OCI-M2 (cell line): Measurements from ENCODE around the gene SUSD6.
"Not testable (repeated sequence)": the region's sequence is repeated elsewhere in the genome, so short reads cannot be mapped to it uniquely, and the experiment has no call there.

Source experiments
- DNase-seq: peaks from one replicate; lab custom pipeline; 2025; ENCODE audit not compliant: unreplicated experiment; lab: John Stamatoyannopoulos, UW

Gene SUSD6

DNA sequence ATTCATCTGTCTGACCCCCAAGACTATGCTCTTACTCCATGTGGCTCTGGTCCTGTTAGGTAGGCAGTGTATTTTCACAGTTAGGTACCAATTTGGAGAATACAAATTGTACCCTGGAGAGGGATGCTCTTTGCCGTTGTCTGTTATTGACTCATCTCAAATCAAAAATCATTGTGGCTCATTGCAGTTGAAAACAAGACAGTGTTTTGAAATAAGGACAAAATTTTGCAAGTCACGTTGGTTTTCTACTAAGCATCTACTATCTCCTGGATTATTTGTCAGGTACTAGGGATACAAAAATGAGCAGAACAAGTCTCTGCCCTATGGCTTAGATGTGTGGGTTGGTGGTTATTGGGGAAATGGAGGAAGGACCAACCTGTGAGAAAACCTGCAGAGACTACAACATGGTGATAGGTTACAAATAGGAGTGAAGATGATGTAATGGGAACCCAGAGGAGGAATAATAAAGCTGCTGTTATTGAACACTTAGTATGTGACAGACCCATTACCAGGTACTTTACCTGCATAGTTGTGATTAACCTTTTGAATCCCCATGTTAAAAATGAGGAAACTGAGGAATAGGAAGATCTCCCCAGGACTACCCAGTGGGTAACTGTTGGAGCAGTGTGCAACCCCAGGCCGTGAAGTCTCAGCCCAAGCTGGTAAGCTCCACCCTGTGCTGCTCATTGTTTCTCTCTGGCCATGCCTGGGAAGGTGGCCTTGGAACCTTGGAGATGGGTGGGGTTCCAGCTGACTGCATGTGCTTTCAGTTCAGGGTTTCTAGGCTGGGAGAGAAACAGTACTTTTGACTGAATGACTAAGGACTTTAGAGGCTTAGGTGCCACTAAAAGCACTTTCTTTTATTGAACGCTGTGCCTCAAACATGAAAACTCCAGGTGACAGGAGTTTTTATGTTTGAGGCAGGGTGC, 82.7 kb downstream of the SUSD6 start:
- DNase-seq: no peak

DNA sequence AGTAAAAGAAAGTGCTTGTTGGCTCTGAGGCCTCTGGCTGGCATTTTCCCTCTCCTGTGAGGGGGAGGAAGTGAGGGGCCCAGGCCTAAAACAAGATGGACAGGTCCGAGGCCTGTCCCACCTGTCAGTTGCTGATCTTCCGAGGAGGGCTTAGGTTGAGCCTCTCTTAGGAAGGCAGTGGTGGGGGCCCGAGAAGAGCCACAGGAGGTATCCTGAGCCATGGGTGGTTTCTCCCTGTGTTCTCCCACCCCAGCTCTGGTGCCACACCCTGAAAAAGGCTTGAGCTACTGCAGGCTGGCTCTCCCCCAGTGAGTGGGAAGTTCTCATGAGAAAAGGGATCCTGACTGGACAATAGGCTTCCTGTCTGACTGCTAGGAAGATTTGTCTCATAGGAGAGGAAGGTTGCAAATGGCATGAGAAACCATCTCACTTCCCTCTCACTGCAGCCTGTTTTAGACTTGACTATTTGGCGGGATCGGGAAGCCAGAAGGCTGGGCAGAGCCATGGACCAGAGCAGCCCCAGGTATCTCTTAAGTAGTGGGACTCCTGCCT, 83.4 kb downstream of the SUSD6 start:
- DNase-seq: no peak

GRCh38 chr14:69695322-69696203, 84.2 kb downstream of the SUSD6 start:
- DNase-seq: no peak

DNA sequence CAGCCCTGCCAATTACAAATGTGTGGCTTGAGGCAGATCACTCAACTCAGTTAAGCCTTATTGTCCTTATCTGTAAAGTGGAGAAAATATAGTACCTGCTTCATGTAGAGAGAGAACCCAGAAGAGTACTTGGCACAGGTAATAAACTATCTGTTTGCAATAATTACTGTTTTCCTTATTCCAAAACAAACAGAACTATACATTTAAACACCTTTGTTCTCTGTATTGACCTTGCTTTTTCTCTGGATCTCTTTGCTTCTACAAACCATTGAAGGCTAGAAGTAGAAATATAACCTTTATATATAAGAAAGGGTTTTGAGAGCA, 84.8 kb downstream of the SUSD6 start:
- no peak for DNase-seq

- no peak for DNase-seq
These were observed 85.5 kb downstream of the SUSD6 start for GRCh38 chr14:69696633-69697557.

GRCh38 chr14:69698572-69698971, 87.2 kb downstream of the SUSD6 start:
- DNase-seq: no peak

- DNase-seq: not testable (repeated sequence)
These were observed 87.8 kb downstream of the SUSD6 start for GRCh38 chr14:69699243-69699642.

- no peak for DNase-seq
These were observed 88.4 kb downstream of the SUSD6 start for GRCh38 chr14:69699748-69700303.

GRCh38 chr14:69700575-69700974, 89.2 kb downstream of the SUSD6 start:
- DNase-seq: no peak

DNA sequence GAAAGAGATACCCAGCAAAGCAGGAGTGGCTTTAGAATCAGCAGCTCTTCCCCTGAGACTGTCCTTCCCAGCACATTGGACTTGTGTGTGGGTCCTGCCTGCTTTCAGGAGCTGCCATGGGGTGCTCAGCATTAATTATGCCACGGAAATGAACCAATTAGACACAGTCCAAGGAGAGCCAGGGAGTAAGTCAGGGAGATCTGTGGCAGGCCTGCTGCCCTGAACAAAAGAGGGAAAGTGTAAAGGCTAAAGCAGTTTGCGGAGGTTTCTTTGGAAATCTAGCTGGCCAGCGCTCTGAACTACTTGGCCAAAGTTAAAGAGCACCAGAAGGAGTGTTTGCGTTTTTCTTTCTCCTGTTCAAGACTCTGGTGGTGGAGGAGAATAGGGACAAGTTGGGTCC, 89.9 kb downstream of the SUSD6 start:
- peak; percentile 35 for DNase-seq

DNA sequence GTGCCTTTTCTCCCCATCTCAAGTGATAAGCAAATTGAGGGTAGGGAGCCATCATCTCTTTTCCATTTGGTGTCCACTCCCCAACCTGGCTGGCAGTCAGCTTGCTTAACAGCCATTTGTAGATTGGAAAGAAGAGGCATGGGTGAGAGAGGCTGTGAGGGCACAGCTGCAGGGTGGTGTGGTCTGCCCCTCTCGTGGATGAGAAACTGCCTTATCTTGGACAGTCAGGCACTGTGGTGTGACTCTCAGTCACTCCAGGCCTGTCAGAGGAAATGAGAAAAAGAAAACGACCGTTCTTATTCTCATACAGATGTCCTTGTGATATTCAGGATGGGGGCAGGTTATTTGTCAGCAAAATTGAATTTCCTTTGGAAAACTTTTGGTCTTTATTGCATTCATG, 90.5 kb downstream of the SUSD6 start:
- DNase-seq: peak; percentile 65

- DNase-seq: no peak
These were observed 91.9 kb downstream of the SUSD6 start for GRCh38 chr14:69703047-69704039.

- DNase-seq: no peak
These were observed 92.9 kb downstream of the SUSD6 start for GRCh38 chr14:69704319-69704718.

DNA sequence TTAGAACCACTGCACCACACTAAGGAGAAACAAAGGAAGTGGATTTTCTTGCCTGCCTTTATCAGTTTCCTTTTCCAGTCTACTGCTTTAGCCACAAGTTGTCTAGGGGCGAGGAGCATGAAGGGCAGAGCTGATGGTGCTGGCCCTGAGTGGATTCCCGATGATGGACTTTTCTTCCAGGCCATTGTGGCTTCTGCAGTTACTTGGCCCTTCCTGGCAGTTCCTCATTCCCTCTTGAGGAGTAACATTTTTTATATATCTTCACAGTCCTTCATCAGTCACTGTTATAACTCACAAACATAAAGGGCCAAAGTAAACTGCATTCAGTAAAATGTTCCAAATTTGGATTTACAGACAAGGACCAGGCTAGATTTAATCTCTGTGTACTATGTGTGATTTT, 94.3 kb downstream of the SUSD6 start:
- DNase-seq: no peak

GRCh38 chr14:69708049-69708448, 96.7 kb downstream of the SUSD6 start:
- no peak for DNase-seq

GRCh38 chr14:69708586-69709560, 97.5 kb downstream of the SUSD6 start:
- DNase-seq: no peak

GRCh38 chr14:69710378-69710777, 99.0 kb downstream of the SUSD6 start:
- no peak for DNase-seq

DNA sequence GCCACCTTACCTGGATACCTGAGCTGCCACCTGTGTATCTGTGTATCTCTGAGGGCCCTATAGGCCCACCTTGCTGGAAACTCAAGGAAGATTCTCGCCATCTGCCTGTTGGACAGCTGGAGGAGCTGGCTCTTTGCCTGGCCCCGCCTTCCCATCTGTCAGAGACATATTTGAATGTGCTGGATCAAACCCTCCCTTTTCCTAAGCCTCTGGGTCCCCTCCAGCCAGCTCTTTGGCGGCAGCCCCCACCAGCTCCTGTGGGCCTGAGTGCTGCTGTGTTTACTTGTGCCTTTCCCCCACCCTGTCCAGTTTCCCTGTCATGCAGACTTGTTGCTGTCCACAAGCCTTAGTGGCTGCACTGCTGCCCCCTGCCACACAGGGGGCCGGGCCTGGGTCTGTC, 99.7 kb downstream of the SUSD6 start:
- no peak for DNase-seq
